Measurements from ENCODE around the gene SLC22A1.
"Not testable (repeated sequence)": the region's sequence is repeated elsewhere in the genome, so short reads cannot be mapped to it uniquely, and the experiment has no call there.

The SLC22A1 gene

DNA sequence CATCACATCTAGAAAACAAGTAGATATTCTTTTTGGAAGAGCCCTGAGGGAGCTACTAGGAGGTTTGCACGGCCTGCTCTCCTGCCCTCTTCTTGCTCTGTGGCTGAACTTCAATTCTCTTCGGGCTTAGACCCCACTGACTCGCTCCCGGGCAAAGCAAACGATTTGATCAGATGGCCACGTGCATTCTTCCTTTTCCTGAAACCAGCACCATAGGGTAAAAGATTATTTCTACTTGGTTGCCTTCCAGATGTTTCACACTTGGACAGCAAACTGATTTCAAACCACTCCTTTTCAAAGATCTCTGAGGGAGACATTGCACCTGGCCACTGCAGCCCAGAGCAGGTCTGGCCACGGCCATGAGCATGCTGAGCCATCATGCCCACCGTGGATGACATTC lies at the start of gene SLC22A1:
Gene SLC22A1, plus strand, starts transcription at position 258 of the 400 bp plus-strand sequence. Its CDS starts 121 bp downstream, at position 379.
- DNase-seq (ENCODE audit: low read depth in 3 of 3): no peak

- DNase-seq (ENCODE audit: low read depth in 3 of 3): no peak
These were observed 48.3 kb upstream of the SLC22A1 start for GRCh38 chr6:160073272-160073671.

- DNase-seq (ENCODE audit: low read depth in 3 of 3): no peak
These were observed 45.6 kb upstream of the SLC22A1 start for GRCh38 chr6:160076009-160076408.

DNA sequence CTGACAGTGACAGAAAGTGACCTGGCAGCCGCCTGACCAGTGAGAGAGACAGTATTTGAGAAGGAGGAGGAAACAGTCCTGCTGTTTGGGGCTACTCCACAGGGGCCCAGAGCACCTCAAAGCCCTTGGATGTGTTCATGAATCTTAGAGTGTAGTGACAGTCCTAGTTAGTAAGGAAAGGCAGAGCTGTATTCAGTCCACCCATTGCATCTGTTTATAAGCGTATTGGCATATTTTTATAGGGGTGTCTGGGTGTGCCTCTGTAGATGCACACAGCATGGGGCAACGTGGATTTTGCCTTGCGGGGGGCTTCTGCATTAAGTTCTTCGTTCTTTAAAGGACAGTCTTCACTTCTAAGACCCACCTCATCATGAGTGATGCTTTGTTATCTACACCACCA lies 44.6 kb upstream of the SLC22A1 start:
- DNase-seq (ENCODE audit: low read depth in 3 of 3): no peak

DNA sequence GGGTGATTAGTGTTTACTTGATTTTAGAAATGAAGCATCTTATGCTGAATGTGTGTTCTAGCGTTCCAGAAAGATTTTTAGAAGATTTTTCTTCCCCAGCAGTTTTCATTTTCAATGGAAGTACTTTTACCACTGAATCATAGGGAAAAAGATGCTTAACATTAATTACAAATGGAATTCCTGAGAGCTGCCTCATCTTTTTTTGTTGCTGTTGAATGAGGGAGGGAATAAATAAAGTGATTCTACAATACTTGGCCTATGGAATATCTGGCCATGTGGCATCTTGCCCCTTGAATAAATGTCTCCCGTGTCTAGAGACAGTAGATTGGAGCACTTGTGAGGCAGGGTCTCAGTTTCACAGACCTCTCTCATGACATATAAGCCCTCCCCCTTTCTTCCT lies 44.1 kb upstream of the SLC22A1 start:
- DNase-seq (ENCODE audit: low read depth in 3 of 3): no peak

DNA sequence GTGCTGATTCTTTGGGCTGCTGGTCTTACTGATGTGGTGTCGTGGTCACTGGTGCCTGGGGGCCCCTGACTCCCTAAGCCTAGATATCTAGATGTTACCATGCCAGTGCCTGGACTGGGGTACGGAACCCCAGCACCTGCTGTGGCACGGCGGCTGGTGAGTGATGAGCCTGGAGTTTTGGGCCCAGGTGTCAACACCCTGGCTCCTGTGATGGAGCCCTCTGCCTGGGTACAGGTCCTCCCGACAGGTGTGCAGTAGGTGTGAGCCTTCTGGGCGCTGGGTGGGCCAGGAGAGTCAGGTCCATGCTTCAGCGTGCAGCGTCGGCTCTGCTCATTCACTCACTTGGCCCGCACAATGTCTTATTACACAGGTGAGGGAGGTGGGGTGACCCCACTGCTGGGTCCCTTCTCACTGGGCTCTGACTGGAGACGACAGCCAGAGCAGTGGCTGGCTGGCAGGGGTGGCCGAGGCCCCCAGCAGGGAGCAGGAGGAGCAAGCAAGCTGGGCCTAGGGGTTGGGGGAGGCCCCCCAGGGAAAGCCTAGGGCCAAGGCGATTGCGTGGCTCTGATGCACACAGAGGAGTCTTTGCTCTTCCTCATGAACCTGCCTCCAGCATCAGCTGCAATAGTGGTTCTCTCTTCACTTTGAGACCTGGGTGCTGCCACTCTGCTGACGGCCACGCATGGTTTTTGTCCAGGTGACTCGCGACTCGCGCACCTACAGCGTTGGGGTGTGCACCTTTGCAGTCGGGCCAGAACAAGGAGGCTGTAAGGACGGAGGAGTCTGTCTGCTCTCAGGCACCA lies 42.5 kb upstream of the SLC22A1 start:
- no peak for DNase-seq (ENCODE audit: low read depth in 3 of 3)

- no peak for DNase-seq (ENCODE audit: low read depth in 3 of 3)
These were observed 42.0 kb upstream of the SLC22A1 start for GRCh38 chr6:160079686-160080043.

DNA sequence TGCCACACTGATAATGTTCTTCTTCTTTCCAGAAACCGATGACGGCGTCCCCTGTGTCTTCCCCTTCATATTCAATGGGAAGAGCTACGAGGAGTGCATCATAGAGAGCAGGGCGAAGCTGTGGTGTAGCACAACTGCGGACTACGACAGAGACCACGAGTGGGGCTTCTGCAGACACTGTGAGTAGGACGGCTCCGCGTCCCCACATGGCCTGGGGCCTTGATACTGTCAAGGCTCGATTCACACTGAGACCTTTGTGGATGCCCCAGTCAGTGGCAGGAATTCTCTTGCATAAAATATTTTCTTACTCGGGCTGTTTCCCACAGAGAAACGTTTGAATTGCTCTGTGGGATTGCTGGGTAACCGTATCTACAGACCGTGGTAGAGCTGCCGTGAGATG lies 41.5 kb upstream of the SLC22A1 start:
- no peak for DNase-seq (ENCODE audit: low read depth in 3 of 3)

DNA sequence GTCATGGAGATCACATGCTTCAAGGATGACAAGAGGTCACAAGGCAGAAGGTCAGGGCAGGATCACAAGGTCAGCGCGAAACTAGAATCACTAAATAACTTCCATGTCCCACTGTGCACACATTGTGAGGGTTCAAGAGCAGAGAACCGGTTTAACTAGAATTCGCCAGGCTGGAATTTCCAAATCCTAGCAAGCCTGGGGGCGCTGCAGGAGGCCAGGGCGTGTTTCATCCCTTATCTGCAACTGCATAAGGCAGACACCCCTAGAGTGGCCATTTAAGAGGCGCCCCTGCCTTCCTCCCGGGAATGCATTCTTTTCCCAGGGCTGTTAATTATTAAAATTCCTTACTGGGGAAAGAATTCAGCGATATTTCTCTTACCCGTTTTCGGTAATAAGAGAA lies 40.2 kb upstream of the SLC22A1 start:
- no peak for DNase-seq (ENCODE audit: low read depth in 3 of 3)

DNA sequence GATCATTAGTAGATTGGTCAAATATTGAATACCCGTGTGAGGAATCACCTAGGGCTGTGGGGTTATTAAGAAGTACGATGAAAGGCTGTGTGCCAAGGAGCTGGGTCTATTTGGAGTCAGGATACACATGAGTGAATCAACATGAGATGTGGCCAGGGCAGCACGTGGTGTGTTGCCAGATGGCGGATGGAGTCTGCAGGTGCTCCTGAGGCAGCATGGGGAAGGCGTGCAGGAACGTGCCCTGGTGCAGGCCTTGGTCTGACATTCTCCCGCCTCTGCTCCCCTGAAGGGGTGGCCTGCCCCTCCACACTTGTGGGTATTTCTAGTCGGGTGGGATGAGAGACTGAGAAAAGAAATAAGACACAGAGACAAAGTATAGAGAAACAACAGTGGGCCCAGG lies 39.0 kb upstream of the SLC22A1 start:
- DNase-seq (ENCODE audit: low read depth in 3 of 3): no peak

- DNase-seq (ENCODE audit: low read depth in 3 of 3): no peak
These were observed 37.3 kb upstream of the SLC22A1 start for GRCh38 chr6:160084198-160084776.

- no peak for DNase-seq (ENCODE audit: low read depth in 3 of 3)
These were observed 36.4 kb upstream of the SLC22A1 start for GRCh38 chr6:160085226-160085625.

DNA sequence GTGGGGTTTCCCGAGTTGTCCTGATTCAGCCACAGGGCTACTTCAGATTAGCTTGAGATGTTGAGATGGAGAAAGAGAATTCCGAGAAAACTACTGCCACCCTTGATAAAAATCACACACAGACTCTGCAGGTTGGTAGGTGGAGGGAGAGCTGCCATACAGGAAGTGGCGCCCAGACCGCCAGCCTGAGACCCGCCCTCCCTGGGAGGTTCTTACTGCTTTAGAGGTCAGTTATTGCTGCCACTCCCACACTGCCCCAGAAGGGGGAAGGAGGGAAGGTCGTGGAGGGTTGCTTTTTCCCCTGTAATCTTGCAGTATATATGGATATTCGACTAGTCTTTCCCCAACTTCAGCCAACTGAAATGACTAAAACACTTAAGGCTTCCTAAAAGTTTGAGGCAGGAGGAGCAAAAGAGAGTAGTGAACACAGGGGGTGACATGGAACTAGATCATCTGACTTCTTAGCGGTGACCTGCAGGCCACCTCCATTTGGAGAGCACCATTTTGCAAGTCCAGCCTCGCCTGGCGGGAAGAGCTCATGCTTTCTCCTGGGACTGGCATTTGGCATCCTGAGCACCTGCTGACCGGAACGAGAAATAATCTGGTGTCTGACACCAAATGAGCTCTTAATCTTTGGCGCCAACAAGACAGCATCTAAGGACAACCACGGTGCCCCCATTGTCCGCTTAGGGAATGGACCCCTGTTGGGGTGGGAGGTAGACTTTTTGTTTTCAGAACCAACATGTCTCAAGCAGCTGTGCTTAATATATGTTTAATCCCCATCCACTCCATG lies 35.7 kb upstream of the SLC22A1 start:
- DNase-seq (ENCODE audit: low read depth in 3 of 3): no peak

DNA sequence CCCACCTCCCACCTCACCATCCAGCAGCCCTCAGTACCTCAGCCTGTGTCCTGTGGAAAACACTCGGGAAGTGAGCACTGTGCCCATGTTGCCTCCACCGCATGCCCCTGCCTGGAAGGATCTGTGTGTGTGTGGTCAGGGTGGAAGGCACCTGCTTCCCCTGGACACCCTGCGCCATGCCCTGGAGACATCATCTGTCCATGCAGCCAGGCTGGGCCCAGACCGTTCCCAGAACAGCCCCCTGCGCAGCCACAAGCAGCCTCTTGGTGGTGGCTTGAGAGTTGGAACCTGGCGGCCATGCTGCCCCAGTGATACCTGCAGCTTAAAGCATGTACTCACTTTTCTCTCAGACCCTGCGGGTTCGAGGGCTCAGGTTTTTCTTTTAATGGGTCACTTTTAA lies 34.9 kb upstream of the SLC22A1 start:
- DNase-seq (ENCODE audit: low read depth in 3 of 3): no peak

DNA sequence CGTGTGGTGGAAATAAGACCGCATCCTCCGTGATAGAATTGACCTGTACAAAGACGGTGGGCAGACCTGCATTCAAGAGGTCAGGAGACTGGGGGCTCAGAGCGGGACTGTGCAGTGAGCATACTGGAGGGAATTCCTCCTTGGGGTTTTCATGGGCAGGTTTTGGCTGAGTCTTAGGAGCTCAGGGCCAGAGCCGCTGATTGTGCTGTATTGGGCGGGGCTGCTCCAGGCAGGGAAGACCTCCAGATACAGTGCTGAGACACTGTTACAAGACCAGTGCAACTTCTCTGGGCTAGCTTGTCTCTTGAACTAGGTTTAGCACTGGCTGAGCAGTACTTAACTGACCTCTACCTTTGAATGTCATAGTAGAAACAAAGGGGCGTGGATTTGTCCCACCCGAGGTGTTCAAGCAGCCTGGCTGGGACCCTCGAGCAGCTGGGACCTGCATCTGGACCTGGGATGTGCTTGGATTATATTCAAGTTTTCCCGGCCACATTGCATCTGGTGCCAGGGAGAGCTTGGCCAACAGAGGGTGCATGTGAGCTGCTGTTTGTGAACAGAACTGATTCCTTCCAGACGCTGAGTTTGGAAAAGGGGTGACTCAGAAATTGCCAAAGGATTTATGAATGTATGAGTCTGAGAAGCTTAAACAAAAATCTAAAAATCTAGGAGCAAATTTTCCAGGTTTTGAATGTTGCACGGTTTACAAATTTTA lies 33.4 kb upstream of the SLC22A1 start:
- DNase-seq (ENCODE audit: low read depth in 3 of 3): no peak

DNA sequence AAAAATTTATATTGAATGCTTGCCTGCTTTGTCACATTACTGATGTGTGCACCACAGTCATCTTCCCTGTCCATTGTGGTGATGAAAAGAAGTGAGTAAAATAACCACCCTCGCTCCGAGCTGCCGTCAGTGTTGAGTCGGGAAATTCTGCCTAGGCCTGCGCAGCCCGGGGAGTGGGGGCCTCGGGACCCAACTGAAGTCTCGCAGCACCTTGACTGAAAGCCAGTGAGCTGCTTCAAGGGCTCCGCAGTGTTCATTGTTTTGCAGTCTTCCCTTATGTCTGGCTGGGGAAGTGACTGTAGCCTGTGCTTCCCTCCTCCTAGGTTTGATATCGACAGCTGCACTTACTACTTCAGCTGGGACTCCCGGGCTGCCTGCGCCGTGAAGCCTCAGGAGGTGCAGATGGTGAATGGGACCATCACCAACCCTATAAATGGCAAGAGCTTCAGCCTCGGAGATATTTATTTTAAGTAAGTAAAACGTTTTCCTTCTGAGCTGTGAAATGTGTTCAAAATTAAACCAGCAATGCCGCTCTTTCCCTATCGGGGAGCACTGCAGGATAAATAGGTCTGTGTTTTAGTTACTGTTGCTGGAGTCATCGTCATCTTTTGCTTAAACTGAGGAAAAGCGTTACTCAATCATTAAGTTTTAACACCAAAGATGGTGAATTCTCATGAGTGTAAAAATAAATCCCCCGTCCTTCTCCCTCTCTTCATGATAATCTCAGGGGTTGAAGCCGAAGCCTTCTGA lies 32.7 kb upstream of the SLC22A1 start:
- DNase-seq (ENCODE audit: low read depth in 3 of 3): no peak

- DNase-seq (ENCODE audit: low read depth in 3 of 3): no peak
These were observed 32.1 kb upstream of the SLC22A1 start for GRCh38 chr6:160089534-160089897.

DNA sequence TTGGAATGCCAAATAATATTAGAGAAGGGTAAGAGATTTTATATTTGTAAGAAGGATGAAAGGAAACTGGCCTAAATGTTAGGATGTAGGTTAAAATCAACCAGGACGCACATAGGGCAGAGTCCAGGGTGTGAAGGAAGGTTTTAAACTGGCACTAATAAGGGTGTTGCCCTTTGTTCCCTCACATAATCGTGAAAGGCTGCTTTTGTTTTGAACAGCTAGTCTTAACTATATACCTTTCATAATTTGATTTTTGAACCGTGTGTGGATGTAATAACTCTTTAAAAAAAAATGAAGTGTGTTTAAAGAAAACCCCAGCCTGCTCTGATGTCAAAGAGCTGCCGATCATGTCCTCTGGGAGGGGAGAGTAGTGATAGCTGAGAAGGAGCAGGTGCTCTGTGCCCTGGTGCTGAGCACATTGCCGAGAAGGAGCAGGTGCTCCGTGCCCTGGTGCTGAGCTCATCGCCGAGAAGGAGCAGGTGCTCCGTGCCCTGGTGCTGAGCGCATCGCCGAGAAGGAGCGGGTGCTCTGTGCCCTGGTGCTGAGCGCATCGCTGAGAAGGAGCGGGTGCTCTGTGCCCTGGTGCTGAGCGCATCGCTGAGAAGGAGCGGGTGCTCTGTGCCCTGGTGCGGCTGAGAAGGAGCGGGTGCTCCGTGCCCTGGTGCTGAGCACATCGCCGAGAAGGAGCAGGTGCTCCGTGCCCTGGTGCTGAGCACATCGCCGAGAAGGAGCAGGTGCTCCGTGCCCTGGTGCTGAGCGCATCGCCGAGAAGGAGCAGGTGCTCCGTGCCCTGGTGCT lies 31.0 kb upstream of the SLC22A1 start:
- DNase-seq (ENCODE audit: low read depth in 3 of 3): not testable (repeated sequence)

- not testable (repeated sequence) for DNase-seq (ENCODE audit: low read depth in 3 of 3)
These were observed 29.4 kb upstream of the SLC22A1 start for GRCh38 chr6:160092176-160092575.

GRCh38 chr6:160092602-160093001 lies 29.0 kb upstream of the SLC22A1 start:
- no peak for DNase-seq (ENCODE audit: low read depth in 3 of 3)

- DNase-seq (ENCODE audit: low read depth in 3 of 3): no peak
These were observed 28.6 kb upstream of the SLC22A1 start for GRCh38 chr6:160093061-160093460.
